NCI-H2081 (cell line): ENCODE measurements around the gene SORCS2.

Experiments used
- DNase-seq, 2 experiments: peaks; one replicate each; lab custom pipeline; 2025; lab: John Stamatoyannopoulos, UW

The SORCS2 gene

GRCh38 chr4:7415927-7416686 lies 223.8 kb downstream of the SORCS2 start:
- no peak for DNase-seq

GRCh38 chr4:7416745-7417432 lies 224.6 kb downstream of the SORCS2 start:
- DNase-seq: no peak

- no peak for DNase-seq
Observed at GRCh38 chr4:7417639-7418038, 225.3 kb downstream of the SORCS2 start.

DNA sequence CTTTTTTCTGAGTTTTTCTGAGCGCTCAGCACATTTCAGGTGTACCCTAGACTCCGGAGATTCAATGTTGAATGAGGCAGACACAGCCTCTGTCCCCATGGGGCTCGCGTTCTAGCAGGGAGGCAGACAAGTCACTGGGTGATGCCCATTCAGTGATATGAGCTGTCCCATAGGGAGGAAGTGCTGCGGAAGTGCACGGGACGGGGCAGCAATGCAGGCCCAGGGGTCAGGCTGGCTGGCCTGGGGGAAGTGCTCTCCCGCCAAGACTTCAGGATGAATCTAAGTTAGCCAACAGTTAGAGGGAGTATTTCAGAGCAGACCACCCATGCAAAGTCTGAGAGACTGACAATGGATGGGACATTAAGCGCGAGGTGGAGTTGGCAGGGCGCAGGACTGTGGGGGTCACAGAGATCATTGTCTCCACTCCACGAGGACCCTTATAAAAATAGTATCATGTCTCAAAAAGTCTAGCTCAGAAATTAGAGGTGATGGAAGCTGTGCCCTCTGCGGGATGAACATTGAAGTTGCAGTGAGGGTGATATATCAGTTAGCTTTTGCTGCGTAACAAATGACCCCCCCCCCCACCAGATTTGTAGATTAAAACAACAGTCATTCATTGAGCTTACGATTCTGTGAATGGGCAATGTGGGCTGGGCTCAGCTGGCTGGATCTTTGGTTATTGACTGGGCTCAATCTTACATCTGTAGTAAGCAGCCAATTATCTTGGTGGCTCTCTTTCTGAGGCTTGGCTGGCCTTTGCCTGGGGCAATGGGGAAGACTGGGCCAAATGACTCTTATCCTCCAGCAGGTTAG lies 226.0 kb downstream of the SORCS2 start:
- DNase-seq: no peak

- DNase-seq: no peak
Observed at GRCh38 chr4:7419961-7420660, 227.8 kb downstream of the SORCS2 start.

DNA sequence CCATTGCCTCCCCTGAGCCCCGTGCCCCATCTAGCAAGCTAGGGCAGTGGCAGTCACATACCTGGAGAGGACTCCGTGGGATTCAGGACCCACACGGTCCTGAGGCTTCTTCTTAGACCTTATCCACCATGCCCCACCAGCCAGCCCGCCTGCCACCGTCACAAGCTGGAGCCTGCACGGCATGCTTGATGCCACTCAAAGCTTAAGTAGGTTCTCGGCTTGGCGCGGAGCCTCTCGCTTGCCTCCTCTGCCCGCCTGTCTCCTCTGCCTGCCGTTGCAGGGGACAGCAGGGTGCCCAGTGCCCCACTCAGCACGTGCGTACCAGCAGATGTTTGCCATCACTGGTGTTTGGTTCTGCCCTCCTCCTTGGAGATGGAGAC lies 228.3 kb downstream of the SORCS2 start:
- DNase-seq: no peak

- DNase-seq: no peak
Observed at GRCh38 chr4:7421356-7422150, 229.2 kb downstream of the SORCS2 start.

DNA sequence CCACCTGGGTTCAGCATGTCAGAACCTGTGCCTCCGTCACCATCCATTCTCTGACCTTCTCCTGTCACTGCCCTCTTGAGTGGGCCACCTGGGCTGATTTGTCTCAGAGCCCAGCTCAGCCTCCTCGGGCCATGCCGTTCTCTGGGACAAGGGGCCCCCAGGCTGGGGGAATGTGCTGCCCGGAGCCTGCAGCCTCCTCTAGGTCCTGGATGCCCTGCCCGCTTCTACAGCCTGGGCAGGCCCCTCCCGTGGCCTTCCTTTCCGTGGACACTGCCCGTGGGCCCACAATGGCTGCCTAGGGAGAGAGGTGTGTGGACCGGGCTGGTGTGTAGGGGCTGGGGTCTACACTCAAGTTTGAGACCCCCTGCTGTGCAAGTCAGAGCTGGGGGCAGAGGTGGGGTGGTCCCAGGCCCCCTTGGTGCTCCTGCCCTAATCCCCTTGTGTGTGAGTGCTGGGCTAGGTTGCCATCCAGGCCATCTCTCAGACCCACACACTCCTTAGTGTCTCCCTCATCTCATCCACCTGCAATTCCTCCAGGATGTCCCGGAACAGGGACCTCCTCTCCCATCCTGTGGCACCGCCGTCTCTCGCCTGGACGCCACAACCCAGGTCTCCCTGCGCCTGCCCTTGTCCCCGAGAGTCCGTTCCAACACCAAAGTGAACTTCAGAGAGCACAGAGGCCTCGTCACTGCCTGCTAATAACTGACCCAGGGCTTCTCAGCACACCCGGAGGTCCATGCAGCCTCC lies 230.0 kb downstream of the SORCS2 start:
- DNase-seq: no peak

DNA sequence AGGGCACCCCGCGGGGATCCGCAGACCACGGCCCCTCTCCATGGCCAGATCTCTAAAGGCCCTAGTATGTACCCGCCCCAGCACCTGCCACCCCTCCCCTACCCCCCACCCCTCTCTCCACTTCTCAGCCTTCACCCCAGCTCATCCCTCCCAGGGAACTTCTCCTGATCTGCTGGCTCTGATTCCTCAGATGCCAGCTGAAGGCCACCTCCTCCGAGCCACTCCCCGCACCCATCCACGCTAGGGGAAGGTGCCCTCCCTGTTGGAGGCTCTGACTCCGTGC lies 230.5 kb downstream of the SORCS2 start:
- no peak for DNase-seq

DNA sequence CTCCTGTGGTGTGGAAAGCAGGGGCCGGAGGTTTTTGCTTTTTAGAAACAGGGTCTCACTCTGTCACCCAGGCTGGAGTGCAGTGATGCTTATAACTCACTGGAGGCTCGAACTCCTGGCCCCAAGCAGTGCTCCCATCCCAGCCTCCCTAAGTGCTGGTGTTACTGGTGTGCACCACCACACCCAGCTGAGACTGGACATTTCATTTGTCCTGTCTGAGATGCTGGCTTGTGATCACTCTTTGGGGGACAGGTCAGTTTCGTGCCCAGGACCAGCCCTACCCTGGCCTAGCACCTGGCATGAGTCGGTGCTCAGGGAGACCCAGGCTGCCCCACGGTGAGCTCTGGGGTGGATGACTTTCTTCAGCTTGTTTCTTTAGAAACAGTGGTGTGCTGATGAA lies 231.1 kb downstream of the SORCS2 start:
- no peak for DNase-seq

DNA sequence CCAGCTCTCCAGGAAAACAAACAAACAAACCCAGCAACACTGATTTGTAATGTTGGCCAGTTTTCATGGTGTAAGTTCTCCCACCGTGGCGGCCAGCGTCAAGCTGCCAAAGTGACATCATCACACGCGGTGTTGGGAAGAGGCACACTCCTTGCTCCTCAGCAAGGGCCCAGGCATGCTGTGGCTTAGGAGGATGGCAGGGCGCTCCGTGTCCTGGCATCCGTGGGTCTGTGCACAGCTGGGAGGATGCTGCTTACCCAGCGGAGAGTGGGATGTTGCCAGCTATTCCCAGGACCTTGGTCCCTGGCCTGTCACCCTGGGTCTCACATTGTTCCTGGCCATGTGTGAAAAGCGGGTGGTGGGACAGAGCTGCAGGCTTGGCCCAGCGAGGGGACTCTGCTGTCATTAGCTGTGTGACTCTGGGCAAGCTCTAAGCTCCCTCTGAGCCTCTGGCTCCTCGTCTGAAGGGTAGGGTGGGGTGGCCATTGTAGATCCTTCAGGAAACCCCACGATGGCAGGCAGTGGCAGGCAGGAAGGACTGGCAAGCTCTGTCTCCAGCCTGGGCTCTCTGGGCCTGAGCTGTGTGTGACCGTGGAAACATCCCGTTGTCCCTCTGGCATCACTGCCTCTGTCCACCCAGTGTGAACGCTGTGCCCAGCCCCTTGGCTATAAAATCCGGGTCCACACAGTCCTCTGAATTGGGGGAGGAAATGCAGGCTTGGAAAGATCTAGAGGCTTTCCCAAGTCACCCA lies 231.6 kb downstream of the SORCS2 start:
- no peak for DNase-seq

DNA sequence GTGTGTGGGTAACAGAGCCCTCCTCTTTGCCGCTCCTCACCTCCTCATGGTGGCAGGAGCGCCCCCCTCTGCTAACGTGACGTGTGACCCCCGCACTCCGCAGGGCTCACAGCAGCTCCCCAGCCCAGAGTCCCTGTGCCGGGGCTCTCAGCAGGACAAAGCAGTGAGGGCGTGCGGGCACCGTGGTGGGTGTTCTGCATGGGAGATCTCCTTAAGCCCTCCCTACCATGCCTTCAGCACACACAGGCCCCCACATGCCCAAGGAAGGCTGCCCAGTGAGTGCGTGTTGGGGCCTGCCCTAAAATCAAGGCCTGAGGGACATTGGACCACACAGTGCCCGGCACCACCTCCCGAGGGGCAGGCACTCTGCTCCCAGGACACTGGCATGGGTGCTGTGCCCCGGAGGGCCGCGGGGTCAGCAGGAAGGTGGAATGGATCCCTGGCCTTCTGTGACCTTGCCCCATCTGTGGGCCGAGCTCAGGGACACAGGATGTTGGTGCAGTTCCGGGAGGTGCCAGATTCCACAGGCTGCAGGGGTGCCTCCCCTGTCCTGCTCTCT lies 232.3 kb downstream of the SORCS2 start:
- no peak for DNase-seq

GRCh38 chr4:7425124-7425523 lies 232.8 kb downstream of the SORCS2 start:
- no peak for DNase-seq

- DNase-seq: no peak
Observed at GRCh38 chr4:7425591-7426468, 233.5 kb downstream of the SORCS2 start.

DNA sequence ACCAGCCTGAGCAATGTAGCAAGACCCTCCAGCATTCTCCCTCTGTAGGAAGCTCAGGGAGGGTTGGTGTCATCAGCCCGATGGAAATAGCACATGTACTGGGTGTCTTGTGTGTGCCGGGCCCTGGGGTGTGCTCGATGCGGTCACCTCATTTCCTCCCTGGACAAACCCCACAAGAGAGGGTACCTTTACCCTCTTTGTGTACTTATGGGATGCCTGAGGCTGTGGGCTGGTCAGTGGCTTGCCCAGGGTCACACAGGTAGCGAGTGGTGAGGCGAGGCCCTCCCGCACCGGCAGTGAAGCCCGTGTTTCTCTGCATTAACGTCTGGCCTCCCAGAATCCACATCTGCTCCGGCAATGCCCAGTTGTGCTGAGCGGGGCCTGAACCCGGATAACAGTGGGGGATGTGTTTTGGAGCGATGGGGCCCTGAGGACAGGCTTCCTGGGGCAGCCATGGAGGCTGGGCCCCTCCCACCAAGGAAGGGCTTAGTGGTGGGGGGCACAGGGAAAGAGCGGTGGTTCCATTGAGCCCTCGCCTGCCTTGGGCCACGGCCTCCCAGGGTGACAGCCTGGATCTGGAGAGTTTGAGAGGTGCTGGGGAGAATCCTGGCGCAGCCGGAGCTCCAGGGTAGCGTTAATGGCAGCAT lies 234.3 kb downstream of the SORCS2 start:
- no peak for DNase-seq

DNA sequence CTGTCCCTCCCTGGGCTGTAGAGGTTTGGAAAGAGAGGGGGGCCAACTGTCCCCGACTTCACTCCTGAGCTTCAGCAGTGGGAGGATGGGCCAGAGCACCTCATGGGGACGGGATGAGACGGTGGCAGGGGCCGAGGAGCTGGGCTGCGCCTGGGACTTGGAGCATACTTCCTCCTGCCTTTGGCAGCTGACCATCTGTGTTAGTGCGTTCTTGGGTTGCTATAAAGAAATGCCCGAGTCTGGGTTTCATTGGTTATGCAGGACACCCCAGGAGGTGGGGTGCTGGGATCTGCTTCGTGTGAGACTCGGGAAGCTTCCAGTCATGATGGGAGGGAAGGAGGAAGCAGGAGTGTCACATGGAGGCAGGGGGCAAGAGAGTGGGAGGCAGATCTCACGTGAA lies 235.0 kb downstream of the SORCS2 start:
- no peak for DNase-seq

GRCh38 chr4:7427831-7428260 lies 235.5 kb downstream of the SORCS2 start:
- DNase-seq: no peak
